Tibial nerve (tissue), 4 donors: ENCODE data around the gene KDM4C. TPM values are rescaled to one million over a fixed set of nuclear protein-coding genes. Genes with fewer than 3 reads are reported as not detected.

ENCODE experiments used
- DNase-seq, 2 donors: peaks; one replicate each; pipeline ENCODE4 v3.0.0-alpha.2; 2019; ENCODE audit warnings: low spot score in 2 of 2
- H3K27ac ChIP-seq, 4 donors: fragments of 200-600 bp; sonication (generic) in 3 of 4; one replicate each; pipeline ENCODE4 v1.5.1; 2017 to 2019; ENCODE audit warnings: mild to moderate bottlenecking in 1 of 4
- H3K27me3 ChIP-seq, 2 donors: fragments of 200-600 bp; sonication (generic) in 1 of 2; one replicate each; pipeline versions ENCODE4 v1.5.1 to v1.6.0; 2017 to 2019
- H3K36me3 ChIP-seq, 3 donors: fragments of 200-600 bp; sonication (generic); one replicate each; pipeline ENCODE4 v1.5.1; 2018 to 2019
- H3K4me1 ChIP-seq, 4 donors: fragments of 200-600 bp; sonication (generic) in 3 of 4; one replicate each; pipeline ENCODE4 v1.5.1; 2017 to 2019
- H3K4me3 ChIP-seq, 4 donors: fragments of 200-600 bp; sonication (generic) in 3 of 4; one replicate each; pipeline ENCODE4 v1.5.1; 2017 to 2019; ENCODE audit warnings: mild to moderate bottlenecking in 1 of 4, moderate library complexity in 1 of 4
- H3K9me3 ChIP-seq, 4 donors: fragments of 200-600 bp; sonication (generic) in 3 of 4; one replicate each; pipeline ENCODE4 v1.5.1; 2017 to 2019
- EP300 ChIP-seq, 2 donors: sonication (generic); formaldehyde crosslinking; IDR thresholded peaks; one replicate each; pipeline ENCODE4 v1.6.1; 2017; ENCODE audit warnings: antibody characterized with exemption in 2 of 2, mild to moderate bottlenecking in 1 of 2
- POLR2A ChIP-seq, 2 donors: fragments of 450-650 bp; IDR thresholded peaks; one replicate each; pipeline ENCODE4 v1.6.1; 2017; ENCODE audit warnings: antibody characterized with exemption in 2 of 2, mild to moderate bottlenecking in 2 of 2, moderate library complexity in 2 of 2
- WGBS, 2 donors: methylation state at CpG; one replicate each; pipeline ENCODE4 v1.1.5; 2018; 5-methylcytosine and 5-hydroxymethylcytosine counted together
- total RNA-seq, 4 donors: library from RNA; depleted of rRNA; stranded (reverse); fragments of >200 nt; gene quantifications; one replicate each; pipeline ENCODE4 v1.1.0, GENCODE V29; 2016
- TF ChIP-seq, protein P1 (sequence below), 5 experiments: fragments of 200-600 bp in 3 of 5; fragments of 450-650 bp in 2 of 5; sonication (generic) in 3 of 5; IDR thresholded peaks; one replicate each; pipeline ENCODE4 v1.5.1; 2016 to 2019; ENCODE audit warnings: antibody characterized with exemption in 5 of 5, mild to moderate bottlenecking in 3 of 5, moderate library complexity in 2 of 5

The KDM4C gene
- total RNA-seq, 4 donors from 2014 or later = 27.8 to 47.7 (median 38.1) TPM

GRCh38 chr9:6715755-6716643, 41.8 kb upstream of the KDM4C start:
- peak overlapping the region in 3 of 4 donors; percentile 24 to 42 (median 42) for H3K4me3 ChIP-seq
- H3K27ac ChIP-seq = peak overlapping the region in 1 of 4 donors; percentile 76
- H3K27me3 ChIP-seq = peaks cover 0 to 11% of the 10 kb centered on the region in 2 donors
- TF ChIP-seq EP300 (IDR thresholded peaks at IDR 0.05) = no peak
- no peaks in the 10 kb centered on the region for H3K4me1 ChIP-seq
- H3K36me3 ChIP-seq = no peaks in the 10 kb centered on the region
- no peak for DNase-seq
- 33 to 39% methylated on average over 52 to 61 of the region's 61 CpGs for WGBS, 2 donors
- H3K9me3 ChIP-seq = no peaks in the 10 kb centered on the region

DNA sequence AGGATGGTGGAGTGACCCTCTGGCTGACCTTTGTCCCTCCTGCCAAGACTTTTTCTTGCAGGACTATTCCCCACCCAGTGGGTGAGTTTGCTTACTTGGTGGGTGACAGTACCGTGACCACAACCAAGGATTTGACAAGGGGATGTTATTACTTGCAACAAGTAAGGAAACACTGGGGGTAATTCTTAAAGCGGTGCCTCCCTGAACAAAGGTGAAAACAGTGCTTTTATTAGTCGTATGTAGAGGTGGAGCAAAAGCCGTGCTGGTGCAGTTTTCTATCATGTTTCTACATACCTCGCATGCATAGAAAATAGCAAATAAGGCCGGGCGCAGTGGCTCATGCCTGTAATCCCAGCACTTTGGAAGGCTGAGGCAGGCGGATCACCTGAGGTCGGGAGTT, 41.0 kb upstream of the KDM4C start:
- WGBS, 2 donors = 84 to 93% methylated on average over 9 of the region's 9 CpGs
- peak overlapping the region in 1 of 4 donors; percentile 42 for H3K4me3 ChIP-seq
- DNase-seq = no peak
- H3K9me3 ChIP-seq = no peaks in the 10 kb centered on the region
- H3K27me3 ChIP-seq = peaks cover 0 to 11% of the 10 kb centered on the region in 2 donors
- TF ChIP-seq, protein P1, sequence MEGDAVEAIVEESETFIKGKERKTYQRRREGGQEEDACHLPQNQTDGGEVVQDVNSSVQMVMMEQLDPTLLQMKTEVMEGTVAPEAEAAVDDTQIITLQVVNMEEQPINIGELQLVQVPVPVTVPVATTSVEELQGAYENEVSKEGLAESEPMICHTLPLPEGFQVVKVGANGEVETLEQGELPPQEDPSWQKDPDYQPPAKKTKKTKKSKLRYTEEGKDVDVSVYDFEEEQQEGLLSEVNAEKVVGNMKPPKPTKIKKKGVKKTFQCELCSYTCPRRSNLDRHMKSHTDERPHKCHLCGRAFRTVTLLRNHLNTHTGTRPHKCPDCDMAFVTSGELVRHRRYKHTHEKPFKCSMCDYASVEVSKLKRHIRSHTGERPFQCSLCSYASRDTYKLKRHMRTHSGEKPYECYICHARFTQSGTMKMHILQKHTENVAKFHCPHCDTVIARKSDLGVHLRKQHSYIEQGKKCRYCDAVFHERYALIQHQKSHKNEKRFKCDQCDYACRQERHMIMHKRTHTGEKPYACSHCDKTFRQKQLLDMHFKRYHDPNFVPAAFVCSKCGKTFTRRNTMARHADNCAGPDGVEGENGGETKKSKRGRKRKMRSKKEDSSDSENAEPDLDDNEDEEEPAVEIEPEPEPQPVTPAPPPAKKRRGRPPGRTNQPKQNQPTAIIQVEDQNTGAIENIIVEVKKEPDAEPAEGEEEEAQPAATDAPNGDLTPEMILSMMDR (IDR thresholded peaks at IDR 0.05) = no peak
- TF ChIP-seq POLR2A (IDR thresholded peaks at IDR 0.05) = no peak
- peak overlapping the region in 1 of 4 donors; percentile 76 for H3K27ac ChIP-seq
- H3K36me3 ChIP-seq = no peaks in the 10 kb centered on the region
- H3K4me1 ChIP-seq = no peaks in the 10 kb centered on the region

GRCh38 chr9:6723881-6724420, 33.8 kb upstream of the KDM4C start:
- 68 to 76% methylated on average over 2 of the region's 2 CpGs for WGBS, 2 donors
- no peak for DNase-seq
- no peaks in the 10 kb centered on the region for H3K9me3 ChIP-seq

DNA sequence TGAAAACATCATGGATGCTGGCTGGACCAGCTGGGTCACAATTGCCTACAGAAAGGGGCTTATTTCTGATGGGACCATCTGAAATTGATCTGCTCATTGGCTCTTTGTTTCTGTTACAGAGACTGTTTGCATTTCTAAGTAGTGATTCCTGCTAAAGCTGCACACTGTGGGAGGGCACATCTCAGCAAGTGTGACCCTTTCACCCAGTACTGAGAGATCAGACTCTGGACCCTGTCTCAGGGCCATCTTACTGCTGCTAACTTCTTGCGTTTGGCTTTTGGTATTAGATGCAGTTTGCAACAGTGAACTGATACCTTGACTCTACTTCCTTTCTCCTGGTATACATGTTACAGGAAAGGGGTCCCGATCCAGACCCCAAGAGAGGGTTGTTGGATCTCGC, 24.5 kb upstream of the KDM4C start:
- no peaks in the 10 kb centered on the region for H3K36me3 ChIP-seq
- no peak for DNase-seq
- WGBS, 2 donors = 78 to 87% methylated on average over 3 of the region's 3 CpGs

More at GRCh38 chr9:6723881-6724420, 33.8 kb upstream of the KDM4C start:
- Histone ChIP-seq H3K4me1 (no peaks in the 10 kb centered on the region), H3K36me3 (no peaks in the 10 kb centered on the region), H3K27ac (no peak overlapping the region), H3K4me3 (no peak overlapping the region), H3K27me3 (no peaks in the 10 kb centered on the region)
- TF ChIP-seq, protein P1 (IDR thresholded peaks at IDR 0.05) = no peak
- TF ChIP-seq EP300 (IDR thresholded peaks at IDR 0.05) (no peak), POLR2A (IDR thresholded peaks at IDR 0.05) (no peak)

GRCh38 chr9:6733831-6734230, 23.9 kb upstream of the KDM4C start:
- no peaks in the 10 kb centered on the region for H3K27me3 ChIP-seq
- H3K27ac ChIP-seq = no peak overlapping the region
- no peaks in the 10 kb centered on the region for H3K36me3 ChIP-seq
- no peaks in the 10 kb centered on the region for H3K9me3 ChIP-seq
- DNase-seq = no peak
- WGBS, 2 donors = 61 to 62% methylated on average over 6 of the region's 6 CpGs
- TF ChIP-seq, protein P1 (IDR thresholded peaks at IDR 0.05) = no peak
- TF ChIP-seq POLR2A (IDR thresholded peaks at IDR 0.05) = no peak
- no peak for TF ChIP-seq EP300 (IDR thresholded peaks at IDR 0.05)
- H3K4me3 ChIP-seq = no peak overlapping the region
- H3K4me1 ChIP-seq = no peaks in the 10 kb centered on the region

More for the DNA sequence above, 24.5 kb upstream of the KDM4C start:
- Histone ChIP-seq H3K27ac (no peak overlapping the region), H3K27me3 (no peaks in the 10 kb centered on the region), H3K4me1 (no peaks in the 10 kb centered on the region), H3K4me3 (no peak overlapping the region), H3K9me3 (no peaks in the 10 kb centered on the region)
- TF ChIP-seq, protein P1 (IDR thresholded peaks at IDR 0.05) = no peak
- TF ChIP-seq POLR2A (IDR thresholded peaks at IDR 0.05) (no peak), EP300 (IDR thresholded peaks at IDR 0.05) (no peak)
